ENCODE results near the gene HMGB4. TPM values are rescaled to one million over a fixed set of nuclear protein-coding genes. Genes with fewer than 3 reads are reported as not detected.

Gene HMGB4
- polyA plus RNA-seq, 3 donors, result not detected

- no peak overlapping the region for H3K27ac ChIP-seq (ENCODE audit: low read depth, low read length)
- WGBS, 3 donors, result 43 to 93% (median 88%) methylated on average over 2 of the region's 2 CpGs
These were observed 14.5 kb downstream of the HMGB4 start for GRCh38 chr1:33878392-33878791.

DNA sequence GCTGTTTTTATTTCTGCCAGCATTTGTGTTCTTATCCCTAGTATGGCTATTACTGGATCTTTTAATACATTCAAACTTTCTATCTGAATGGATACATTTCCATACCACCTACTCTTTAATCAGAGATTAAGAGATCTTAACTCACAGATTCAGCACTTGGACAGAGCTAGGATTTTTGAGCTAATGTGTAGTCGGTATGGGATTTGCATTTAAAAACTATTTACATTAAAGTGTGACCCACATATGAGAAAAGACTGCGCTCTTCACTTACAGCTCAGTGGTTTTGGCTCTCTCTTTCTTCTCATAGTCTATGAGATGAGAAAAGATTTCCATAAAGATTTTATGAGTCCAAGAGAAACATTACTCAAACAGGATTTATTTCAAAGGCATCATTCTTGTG lies 16.4 kb downstream of the HMGB4 start:
- H3K27ac ChIP-seq (ENCODE audit: low read depth, low read length), result no peak overlapping the region
- WGBS, 3 donors, result 39 to 59% (median 58%) methylated on average over 2 of the region's 2 CpGs

DNA sequence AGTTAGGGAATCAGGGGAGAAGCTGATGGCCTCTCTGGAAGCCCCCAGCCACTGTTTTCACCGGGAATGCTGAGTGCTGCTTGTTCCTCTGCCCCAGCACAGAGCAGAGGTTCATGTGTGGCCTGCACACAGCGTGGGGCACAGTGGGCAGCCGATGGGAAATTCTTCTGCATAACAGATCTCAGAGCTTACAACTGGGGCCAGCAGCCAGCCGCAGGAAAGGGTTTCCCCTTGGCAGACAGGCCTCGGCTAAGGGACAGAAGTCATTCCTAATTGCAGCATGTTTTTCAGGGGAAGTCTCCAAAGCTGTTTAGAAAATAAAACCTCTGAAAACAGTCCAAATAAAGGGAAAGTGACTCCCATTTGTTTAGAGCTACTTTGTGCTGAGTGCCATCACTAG lies 22.6 kb downstream of the HMGB4 start:
- 25 to 35% (median 34%) methylated on average over 5 of the region's 5 CpGs for WGBS, 3 donors

DNA sequence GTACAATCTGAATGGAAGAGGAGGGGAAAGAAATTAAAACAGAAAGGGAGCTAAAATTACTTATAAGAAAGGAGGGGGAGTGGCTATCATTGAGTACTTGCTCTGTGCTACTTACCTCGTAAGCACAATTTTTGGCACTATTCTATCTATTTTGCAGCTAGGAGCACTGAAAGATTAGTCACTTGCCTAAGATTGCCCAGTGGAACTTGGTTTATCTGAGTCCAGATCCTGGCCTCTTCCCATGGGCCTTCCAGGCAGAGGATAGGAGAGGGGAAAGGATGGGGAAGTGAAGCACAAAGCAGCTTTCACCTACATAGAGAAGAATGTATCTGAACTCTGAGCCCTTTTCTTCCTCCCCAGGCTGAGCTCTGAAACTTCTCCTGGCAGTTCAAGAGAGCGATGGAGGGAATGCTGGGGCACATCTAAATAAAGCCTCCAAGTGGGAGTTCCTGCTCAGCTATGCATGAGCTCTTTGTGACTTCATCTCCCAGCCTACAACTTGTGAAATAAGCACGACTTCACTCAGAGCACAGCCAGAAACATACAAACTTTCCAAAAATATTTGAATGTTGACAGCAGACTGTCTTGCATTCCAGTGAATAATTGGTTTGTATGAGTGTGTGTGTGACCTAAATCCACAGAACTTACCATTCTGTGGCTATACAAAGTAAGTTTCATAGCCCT lies 29.4 kb downstream of the HMGB4 start:
- 41 to 56% (median 44%) methylated on average over 3 of the region's 3 CpGs for WGBS, 3 donors
- no peak overlapping the region for H3K27ac ChIP-seq (ENCODE audit: low read depth, low read length)

More for the DNA sequence above, 22.6 kb downstream of the HMGB4 start:
- no peak overlapping the region for H3K27ac ChIP-seq (ENCODE audit: low read depth, low read length)

- H3K27ac ChIP-seq (ENCODE audit: low read depth, low read length), result no peak overlapping the region
- WGBS, 3 donors, result 80 to 84% (median 81%) methylated on average over 8 of the region's 8 CpGs
These were observed 31.5 kb downstream of the HMGB4 start for GRCh38 chr1:33895396-33895795.

- 87 to 94% (median 93%) methylated on average over 2 of the region's 2 CpGs for WGBS, 3 donors
- no peak overlapping the region for H3K27ac ChIP-seq (ENCODE audit: low read depth, low read length)
These were observed 32.1 kb downstream of the HMGB4 start for GRCh38 chr1:33895976-33896375.

GRCh38 chr1:33897092-33897725 lies 33.3 kb downstream of the HMGB4 start:
- H3K27ac ChIP-seq (ENCODE audit: low read depth, low read length), result no peak overlapping the region
- 62 to 80% (median 64%) methylated on average over 5 of the region's 5 CpGs for WGBS, 3 donors

DNA sequence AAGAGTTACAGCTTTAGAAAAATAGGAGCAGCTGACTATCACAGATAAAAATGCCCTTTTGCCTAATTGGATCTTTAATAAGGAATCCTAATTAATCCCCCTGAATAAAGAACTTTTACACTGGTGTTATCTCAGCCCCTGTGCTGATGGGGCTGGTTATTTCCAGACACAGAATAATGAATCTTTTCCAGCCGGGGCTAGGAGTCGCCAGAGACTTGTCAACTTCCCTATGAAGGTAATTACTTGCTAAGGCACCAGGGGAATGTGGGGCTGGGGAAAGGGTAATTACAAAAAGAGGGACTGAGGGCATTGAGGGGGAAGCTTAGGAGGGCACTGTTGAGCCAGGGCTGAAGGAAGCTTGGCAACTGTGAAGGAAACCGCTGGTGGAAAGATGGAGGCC lies 34.5 kb downstream of the HMGB4 start:
- H3K27ac ChIP-seq (ENCODE audit: low read depth, low read length), result no peak overlapping the region
- 64 to 70% (median 67%) methylated on average over 3 of the region's 3 CpGs for WGBS, 3 donors

DNA sequence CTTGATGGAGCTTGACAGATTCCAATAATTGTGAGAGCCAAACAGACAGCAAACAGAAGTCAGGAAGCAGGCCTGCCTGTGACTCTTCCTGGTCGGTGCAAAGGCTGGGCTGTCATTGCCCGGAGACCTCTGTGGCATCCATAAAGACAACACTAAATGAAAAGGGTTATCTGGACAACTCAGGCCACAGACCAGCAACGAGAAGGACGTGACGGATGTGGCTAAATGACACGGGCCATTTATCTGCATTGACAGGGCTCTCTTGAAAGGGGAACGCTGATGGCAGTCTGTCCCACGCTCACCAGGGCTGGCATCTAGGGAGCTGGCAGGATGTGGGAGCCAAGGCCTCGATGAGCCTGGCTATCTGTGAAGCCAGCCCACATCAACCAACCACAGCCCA lies 35.0 kb downstream of the HMGB4 start:
- WGBS, 3 donors, result 60 to 73% (median 71%) methylated on average over 9 of the region's 9 CpGs
- no peak overlapping the region for H3K27ac ChIP-seq (ENCODE audit: low read depth, low read length)

DNA sequence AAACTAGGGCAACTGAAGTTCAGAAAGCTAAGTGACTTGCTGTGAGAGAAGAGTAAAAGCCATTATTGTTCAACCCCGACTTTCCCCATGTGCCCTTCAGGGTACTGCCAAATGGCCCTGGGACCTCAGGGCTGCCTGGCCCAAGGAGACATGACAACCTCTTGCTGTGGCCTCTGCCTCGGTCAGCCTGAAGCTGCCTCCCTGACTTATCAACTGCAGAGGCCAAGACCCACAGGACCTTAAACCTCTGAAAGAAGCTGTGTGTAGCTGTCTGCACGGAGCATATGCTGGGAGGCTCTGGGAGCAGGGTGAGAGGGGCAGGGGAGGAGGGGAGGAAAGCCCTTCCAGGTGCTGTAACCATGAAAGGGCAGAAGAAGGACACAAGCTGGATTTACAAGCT lies 35.9 kb downstream of the HMGB4 start:
- WGBS, 3 donors, result 67 to 86% (median 73%) methylated on average over 3 of the region's 3 CpGs
- no peak overlapping the region for H3K27ac ChIP-seq (ENCODE audit: low read depth, low read length)

- WGBS, 3 donors, result 47 to 64% (median 60%) methylated on average over 6 of the region's 6 CpGs
- H3K27ac ChIP-seq (ENCODE audit: low read depth, low read length), result no peak overlapping the region
These were observed 38.8 kb downstream of the HMGB4 start for GRCh38 chr1:33902486-33903209.

DNA sequence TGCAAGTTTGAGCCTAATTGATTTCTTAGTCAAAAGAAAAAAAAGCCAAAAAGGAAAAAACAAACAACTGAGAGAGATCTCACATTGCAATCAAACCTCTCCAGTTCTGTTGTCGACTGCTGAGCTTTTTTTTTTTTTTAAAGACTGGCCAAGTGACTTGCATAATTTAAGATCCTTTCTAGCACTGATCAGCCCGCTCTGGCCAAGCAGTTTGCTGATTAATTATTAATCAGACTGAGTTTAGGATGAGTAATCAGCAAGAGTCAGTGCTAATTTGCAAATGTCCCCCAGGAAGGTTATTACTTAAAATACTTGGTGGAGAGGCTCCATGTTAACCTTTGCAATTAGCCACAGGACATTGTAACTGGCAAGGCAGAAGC lies 39.3 kb downstream of the HMGB4 start:
- 5 to 30% (median 24%) methylated on average over 2 of the region's 2 CpGs for WGBS, 3 donors
- no peak overlapping the region for H3K27ac ChIP-seq (ENCODE audit: low read depth, low read length)

DNA sequence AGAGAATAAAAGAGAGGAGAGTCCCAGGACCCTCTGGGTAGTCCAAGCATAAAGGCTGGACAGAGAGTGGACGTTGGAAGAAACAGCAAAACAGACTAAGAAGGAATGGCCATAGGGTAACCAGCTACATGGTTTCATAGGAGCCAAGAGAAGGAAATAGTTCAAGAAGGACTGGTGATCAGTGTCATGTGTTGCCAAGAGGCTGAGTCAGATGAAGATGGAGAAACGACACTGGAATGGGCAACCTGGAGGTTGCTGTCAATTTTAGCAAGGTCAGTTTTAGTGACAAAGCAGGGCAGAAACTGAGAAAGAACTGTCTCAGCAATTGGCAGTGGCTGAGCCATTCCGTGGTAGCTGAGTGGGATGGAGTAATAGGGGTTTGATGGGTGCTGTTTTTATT lies 41.4 kb downstream of the HMGB4 start:
- H3K27ac ChIP-seq (ENCODE audit: low read depth, low read length), result no peak overlapping the region
- WGBS, 3 donors, result 54 to 69% (median 64%) methylated on average over 3 of the region's 3 CpGs

GRCh38 chr1:33906156-33906555 lies 42.3 kb downstream of the HMGB4 start:
- H3K27ac ChIP-seq (ENCODE audit: low read depth, low read length), result no peak overlapping the region
- 68 to 77% (median 71%) methylated on average over 1 of the region's 1 CpG for WGBS, 3 donors

DNA sequence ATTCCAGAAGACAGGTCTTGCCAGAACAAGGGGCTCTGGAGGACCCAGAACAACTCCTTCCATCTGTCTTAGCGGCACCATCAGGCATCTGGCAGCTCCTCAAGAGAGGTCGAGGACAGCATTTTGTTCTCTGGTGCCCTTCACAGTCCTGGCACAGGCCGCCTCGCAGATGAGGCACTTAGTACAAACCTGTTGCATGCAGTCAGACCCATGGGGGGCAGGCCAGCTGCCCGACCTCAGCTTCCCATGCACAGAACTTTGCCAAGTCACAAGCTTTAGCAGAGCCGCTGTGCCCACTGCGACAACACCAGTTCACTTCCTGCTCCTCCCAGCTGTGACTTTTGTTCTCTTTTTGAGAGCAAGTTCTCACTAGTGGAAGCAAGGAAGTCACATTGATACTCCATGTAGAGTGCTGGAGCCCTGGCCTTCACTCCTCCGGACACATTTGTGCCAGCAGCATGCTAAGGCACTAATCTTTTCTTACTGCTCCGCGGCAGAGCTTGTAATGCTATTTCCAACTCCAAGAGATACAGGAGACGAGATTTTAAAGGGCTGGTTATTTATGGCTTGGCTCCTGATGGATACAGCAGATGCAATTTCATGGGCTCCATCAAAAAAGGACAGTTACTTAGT lies 44.6 kb downstream of the HMGB4 start:
- no peak overlapping the region for H3K27ac ChIP-seq (ENCODE audit: low read depth, low read length)
- 75 to 78% (median 75%) methylated on average over 11 of the region's 11 CpGs for WGBS, 3 donors
